Measurements from ENCODE around the gene CALN1. TPM values are rescaled to one million over a fixed set of nuclear protein-coding genes. Genes with fewer than 3 reads are reported as not detected.

The CALN1 gene
- total and polyA plus RNA-seq, 9 donors = under 0.01 to 0.18 (median 0.13) TPM; not detected in 2

- Histone ChIP-seq H3K4me3 (no peak overlapping the region), H3K9me3 (peaks cover 0 to 3% of the 10 kb centered on the region in 2 donors), H3K36me3 (no peaks in the 10 kb centered on the region), H3K27me3 (no peaks in the 10 kb centered on the region), H3K4me1 (ENCODE audit: insufficient read depth) (no peaks in the 10 kb centered on the region), H3K27ac (no peak overlapping the region)
- intact Hi-C loops (cut with DNase I) = no loop called here
- 63 to 76% (median 72%) methylated on average over 5 of the region's 5 CpGs for WGBS, 3 donors
- no peak for DNase-seq
- no peak for TF ChIP-seq EP300 (IDR thresholded peaks at IDR 0.05)
- no peak for TF ChIP-seq CTCF (IDR thresholded peaks at IDR 0.05)
- no peak for TF ChIP-seq POLR2A (IDR thresholded peaks at IDR 0.05)
Measured at GRCh38 chr7:71885487-71885886, 526.7 kb downstream of the CALN1 start.

GRCh38 chr7:71883415-71883814 is 528.7 kb downstream of the CALN1 start:
- H3K4me1 ChIP-seq (ENCODE audit: insufficient read depth) = no peaks in the 10 kb centered on the region
- peaks cover 0 to 3% of the 10 kb centered on the region in 2 donors for H3K9me3 ChIP-seq
- H3K27ac ChIP-seq = no peak overlapping the region
- no peak for TF ChIP-seq CTCF (IDR thresholded peaks at IDR 0.05)
- TF ChIP-seq POLR2A (IDR thresholded peaks at IDR 0.05) = no peak
- TF ChIP-seq EP300 (IDR thresholded peaks at IDR 0.05) = no peak
- intact Hi-C loops (cut with DNase I) = no loop called here
- 74 to 78% (median 75%) methylated on average over 5 of the region's 5 CpGs for WGBS, 3 donors
- no peaks in the 10 kb centered on the region for H3K27me3 ChIP-seq
- no peak overlapping the region for H3K4me3 ChIP-seq
- no peaks in the 10 kb centered on the region for H3K36me3 ChIP-seq
- DNase-seq = no peak

- Histone ChIP-seq H3K4me3 (no peak overlapping the region), H3K4me1 (ENCODE audit: insufficient read depth) (no peaks in the 10 kb centered on the region), H3K27me3 (no peaks in the 10 kb centered on the region), H3K27ac (no peak overlapping the region), H3K9me3 (no peaks in the 10 kb centered on the region), H3K36me3 (no peaks in the 10 kb centered on the region)
- WGBS, 3 donors = 50 to 54% (median 53%) methylated on average over 4 of the region's 4 CpGs
- TF ChIP-seq CTCF (IDR thresholded peaks at IDR 0.05) (no peak), EP300 (IDR thresholded peaks at IDR 0.05) (no peak), POLR2A (IDR thresholded peaks at IDR 0.05) (no peak)
- intact Hi-C loops (cut with DNase I) = no loop called here
- DNase-seq = no peak
Measured at GRCh38 chr7:71871446-71871845, 540.7 kb downstream of the CALN1 start.

- no peak overlapping the region for H3K4me3 ChIP-seq
- H3K27me3 ChIP-seq = no peaks in the 10 kb centered on the region
- no peak overlapping the region for H3K27ac ChIP-seq
- intact Hi-C loops (cut with DNase I) = no loop called here
- no peaks in the 10 kb centered on the region for H3K4me1 ChIP-seq (ENCODE audit: insufficient read depth)
- no peak for DNase-seq
- no peaks in the 10 kb centered on the region for H3K36me3 ChIP-seq
- WGBS, 3 donors = 4 to 17% (median 11%) methylated on average over 2 of the region's 2 CpGs
- TF ChIP-seq POLR2A (IDR thresholded peaks at IDR 0.05) = no peak
- TF ChIP-seq EP300 (IDR thresholded peaks at IDR 0.05) = no peak
- no peak for TF ChIP-seq CTCF (IDR thresholded peaks at IDR 0.05)
- H3K9me3 ChIP-seq = no peaks in the 10 kb centered on the region
Measured at GRCh38 chr7:71870812-71871211, 541.3 kb downstream of the CALN1 start.

Measured in ovary (tissue), 9 donors.